ENCODE measurements around the gene P2RY8. TPM values are rescaled to one million over a fixed set of nuclear protein-coding genes. Genes with fewer than 3 reads are reported as not detected.

The P2RY8 gene
- total RNA-seq, 1 donor from 2014 or later = not detected

DNA sequence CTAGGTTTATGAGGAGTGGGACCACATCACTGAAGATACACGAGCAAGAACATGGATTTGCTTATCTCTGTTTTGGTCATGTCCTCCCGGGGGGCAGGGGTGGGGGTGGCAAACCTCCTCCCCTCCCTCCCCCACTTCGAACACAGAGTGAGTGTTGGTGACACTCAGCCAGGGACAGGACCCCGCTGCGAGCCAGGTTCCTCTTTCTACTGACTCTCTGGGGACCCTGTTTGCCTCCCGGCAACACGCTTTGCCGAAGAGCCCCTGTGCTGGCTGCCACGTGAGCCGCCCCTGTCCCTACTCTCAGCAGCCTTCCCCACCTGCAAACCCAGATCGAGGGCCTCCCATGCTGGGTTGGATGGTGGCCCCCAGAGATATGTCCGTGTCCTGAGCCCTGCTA is 34.7 kb downstream of the P2RY8 start:
- H3K4me1 Mint-ChIP-seq (ENCODE audit: unreplicated experiment) = no peaks in the 10 kb centered on the region
- H3K27me3 Mint-ChIP-seq (ENCODE audit: unreplicated experiment) = no peaks in the 10 kb centered on the region
- no peaks in the 10 kb centered on the region for H3K9me3 Mint-ChIP-seq (ENCODE audit: unreplicated experiment)
- H3K27ac Mint-ChIP-seq (ENCODE audit: unreplicated experiment) = no peak overlapping the region
- TF ChIP-seq, protein P1, sequence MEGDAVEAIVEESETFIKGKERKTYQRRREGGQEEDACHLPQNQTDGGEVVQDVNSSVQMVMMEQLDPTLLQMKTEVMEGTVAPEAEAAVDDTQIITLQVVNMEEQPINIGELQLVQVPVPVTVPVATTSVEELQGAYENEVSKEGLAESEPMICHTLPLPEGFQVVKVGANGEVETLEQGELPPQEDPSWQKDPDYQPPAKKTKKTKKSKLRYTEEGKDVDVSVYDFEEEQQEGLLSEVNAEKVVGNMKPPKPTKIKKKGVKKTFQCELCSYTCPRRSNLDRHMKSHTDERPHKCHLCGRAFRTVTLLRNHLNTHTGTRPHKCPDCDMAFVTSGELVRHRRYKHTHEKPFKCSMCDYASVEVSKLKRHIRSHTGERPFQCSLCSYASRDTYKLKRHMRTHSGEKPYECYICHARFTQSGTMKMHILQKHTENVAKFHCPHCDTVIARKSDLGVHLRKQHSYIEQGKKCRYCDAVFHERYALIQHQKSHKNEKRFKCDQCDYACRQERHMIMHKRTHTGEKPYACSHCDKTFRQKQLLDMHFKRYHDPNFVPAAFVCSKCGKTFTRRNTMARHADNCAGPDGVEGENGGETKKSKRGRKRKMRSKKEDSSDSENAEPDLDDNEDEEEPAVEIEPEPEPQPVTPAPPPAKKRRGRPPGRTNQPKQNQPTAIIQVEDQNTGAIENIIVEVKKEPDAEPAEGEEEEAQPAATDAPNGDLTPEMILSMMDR (IDR thresholded peaks at IDR 0.05) = no peak
- H3K36me3 Mint-ChIP-seq (ENCODE audit: unreplicated experiment) = no peaks in the 10 kb centered on the region
- DNase-seq (ENCODE audit: extremely low spot score, unreplicated experiment) = peak; percentile 72
- H3K4me3 Mint-ChIP-seq (ENCODE audit: unreplicated experiment) = no peak overlapping the region

DNA sequence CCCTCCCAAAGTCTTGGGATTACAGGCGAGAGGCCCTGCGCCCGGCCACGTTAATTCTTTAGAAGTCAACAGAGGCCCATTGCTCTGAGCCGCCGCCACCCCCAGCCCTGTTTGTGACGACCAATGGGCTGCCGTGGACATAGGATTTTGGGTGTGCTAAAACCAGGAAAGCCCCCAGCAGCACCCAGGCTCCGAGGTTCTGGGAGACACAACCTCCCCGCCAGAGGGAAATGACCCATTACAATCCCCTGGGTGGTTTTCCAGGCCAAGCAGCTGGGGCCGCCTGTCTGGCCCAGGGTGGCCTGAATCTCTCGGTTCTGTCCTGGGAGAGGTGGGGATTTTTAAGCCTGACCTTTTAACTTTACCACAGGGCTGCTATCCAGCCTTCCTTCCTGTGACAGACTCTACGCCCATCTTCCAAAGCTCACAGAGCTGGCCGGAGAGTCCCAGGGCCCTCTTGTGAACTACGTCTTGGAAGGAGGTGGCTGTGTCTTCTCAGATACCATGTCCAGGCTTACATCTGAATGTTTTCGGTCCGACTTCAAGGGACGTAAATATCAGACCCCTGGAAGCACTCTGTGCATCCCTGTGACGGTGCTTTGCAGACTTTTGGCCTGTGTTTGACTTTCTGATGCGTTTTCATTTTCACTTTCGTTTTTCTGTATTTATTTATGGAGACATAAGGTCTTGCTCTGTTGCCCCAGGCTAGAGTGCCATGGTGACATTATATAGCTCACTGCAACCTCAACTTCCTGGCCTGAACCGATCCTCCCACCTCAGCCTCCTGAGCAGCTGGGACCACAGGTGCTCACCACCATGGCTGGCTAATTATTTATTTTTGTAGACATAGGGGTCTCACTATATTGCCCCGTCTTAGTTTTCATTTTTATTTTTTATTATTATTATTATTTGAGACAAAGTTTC is 36.0 kb downstream of the P2RY8 start:
- TF ChIP-seq, protein P1 (IDR thresholded peaks at IDR 0.05) = no peak
- DNase-seq (ENCODE audit: extremely low spot score, unreplicated experiment) = peak; percentile 66

DNA sequence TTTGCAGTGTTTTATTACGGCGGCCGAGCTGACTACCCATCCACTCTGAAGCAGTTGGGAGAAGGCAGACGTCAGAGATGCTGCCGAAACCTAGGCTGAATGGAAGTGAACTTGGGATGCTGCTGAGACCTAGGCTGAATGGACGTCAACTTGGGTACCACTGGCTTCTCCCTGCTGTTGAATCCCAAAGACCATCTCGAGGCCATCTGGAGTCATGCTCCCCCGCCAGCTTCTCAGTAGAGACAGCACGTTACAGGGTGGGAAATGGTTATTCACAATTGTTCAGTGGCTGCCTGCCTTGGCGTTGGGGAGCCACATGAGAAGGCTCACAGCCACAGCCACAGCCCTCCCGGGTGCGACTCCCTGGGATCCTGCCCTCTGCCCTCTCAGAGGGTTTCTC is 40.9 kb downstream of the P2RY8 start:
- DNase-seq (ENCODE audit: extremely low spot score, unreplicated experiment) = peak; percentile 80
- Mint-ChIP-seq H3K9me3 (ENCODE audit: unreplicated experiment) (no peaks in the 10 kb centered on the region), H3K4me3 (ENCODE audit: unreplicated experiment) (no peak overlapping the region), H3K27ac (ENCODE audit: unreplicated experiment) (no peak overlapping the region), H3K36me3 (ENCODE audit: unreplicated experiment) (no peaks in the 10 kb centered on the region), H3K27me3 (ENCODE audit: unreplicated experiment) (peaks cover 2% of the 10 kb centered on the region), H3K4me1 (ENCODE audit: unreplicated experiment) (no peaks in the 10 kb centered on the region)
- TF ChIP-seq, protein P1 (IDR thresholded peaks at IDR 0.05) = no peak

More for the DNA sequence above, 36.0 kb downstream of the P2RY8 start:
- no peaks in the 10 kb centered on the region for H3K27me3 Mint-ChIP-seq (ENCODE audit: unreplicated experiment)
- H3K36me3 Mint-ChIP-seq (ENCODE audit: unreplicated experiment) = no peaks in the 10 kb centered on the region
- H3K27ac Mint-ChIP-seq (ENCODE audit: unreplicated experiment) = no peak overlapping the region
- no peaks in the 10 kb centered on the region for H3K4me1 Mint-ChIP-seq (ENCODE audit: unreplicated experiment)
- H3K9me3 Mint-ChIP-seq (ENCODE audit: unreplicated experiment) = no peaks in the 10 kb centered on the region
- H3K4me3 Mint-ChIP-seq (ENCODE audit: unreplicated experiment) = no peak overlapping the region

DNA sequence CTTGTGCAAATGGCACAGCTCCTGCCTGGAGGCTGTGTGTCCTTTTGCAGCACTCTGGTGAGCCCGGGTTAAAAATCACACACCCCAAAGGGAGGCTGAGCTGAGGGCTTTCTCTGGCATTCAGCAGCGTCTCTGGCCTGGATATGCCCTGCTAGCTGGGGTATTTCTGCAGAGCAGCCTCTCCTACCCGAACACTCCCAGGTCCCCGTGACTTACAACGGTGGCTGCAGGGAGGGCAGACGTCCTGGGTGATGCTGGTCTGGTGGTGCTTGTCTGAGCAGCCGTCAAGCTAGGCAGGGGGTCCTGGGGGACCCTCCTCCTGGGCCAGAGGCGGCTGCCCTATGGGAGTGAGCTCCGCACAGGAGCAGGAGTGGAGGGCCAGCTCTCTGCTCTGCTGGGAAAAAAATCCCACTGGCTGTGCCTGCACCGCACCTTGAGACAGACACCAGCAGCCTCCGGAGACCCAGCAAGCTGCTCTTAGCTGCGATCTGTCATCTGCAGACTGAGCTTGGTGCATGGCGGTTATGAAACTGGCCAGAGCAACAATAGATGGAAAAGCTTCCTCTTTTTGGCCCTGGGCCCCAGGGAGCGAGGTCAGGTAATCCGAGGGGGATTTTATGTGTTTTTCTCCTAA is 43.0 kb downstream of the P2RY8 start:
- Mint-ChIP-seq H3K4me1 (ENCODE audit: unreplicated experiment) (no peaks in the 10 kb centered on the region), H3K9me3 (ENCODE audit: unreplicated experiment) (no peaks in the 10 kb centered on the region), H3K27ac (ENCODE audit: unreplicated experiment) (no peak overlapping the region), H3K27me3 (ENCODE audit: unreplicated experiment) (peaks cover 2% of the 10 kb centered on the region), H3K4me3 (ENCODE audit: unreplicated experiment) (no peak overlapping the region), H3K36me3 (ENCODE audit: unreplicated experiment) (no peaks in the 10 kb centered on the region)
- peak; percentile 77 for DNase-seq (ENCODE audit: extremely low spot score, unreplicated experiment)
- TF ChIP-seq, protein P1 (IDR thresholded peaks at IDR 0.05) = no peak

DNA sequence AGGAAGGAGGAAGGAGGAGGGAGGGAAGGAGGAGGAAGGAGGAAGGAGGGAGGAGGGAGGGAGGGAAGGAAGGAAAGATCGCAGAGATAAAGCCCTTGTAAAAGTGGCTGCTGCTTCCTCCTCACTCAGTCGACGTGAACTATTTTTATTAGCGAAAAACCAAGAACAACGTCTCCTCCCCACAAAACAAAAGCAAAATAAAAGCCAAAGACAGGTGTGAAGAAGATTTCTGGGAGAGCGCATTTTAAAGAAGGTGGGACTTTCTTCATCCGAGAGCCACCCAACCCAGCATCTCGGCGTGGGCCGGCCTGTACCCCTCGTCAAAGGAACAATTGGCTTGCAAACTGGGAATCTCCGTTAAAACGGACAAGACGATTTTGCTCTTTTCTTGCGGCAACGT is 43.6 kb downstream of the P2RY8 start:
- Mint-ChIP-seq H3K27ac (ENCODE audit: unreplicated experiment) (no peak overlapping the region), H3K36me3 (ENCODE audit: unreplicated experiment) (no peaks in the 10 kb centered on the region), H3K9me3 (ENCODE audit: unreplicated experiment) (no peaks in the 10 kb centered on the region), H3K4me3 (ENCODE audit: unreplicated experiment) (no peak overlapping the region), H3K27me3 (ENCODE audit: unreplicated experiment) (peaks cover 2% of the 10 kb centered on the region), H3K4me1 (ENCODE audit: unreplicated experiment) (no peaks in the 10 kb centered on the region)
- TF ChIP-seq, protein P1 (IDR thresholded peaks at IDR 0.05) = no peak
- DNase-seq (ENCODE audit: extremely low spot score, unreplicated experiment) = no peak

All from osteocyte (in vitro differentiated cells).